ENCODE results near the gene ZNF519.
A peak's percentile ranks its signal among the peaks of the same experiment; 100 is the strongest.
"Not testable (repeated sequence)": the region's sequence is repeated elsewhere in the genome, so short reads cannot be mapped to it uniquely, and the experiment has no call there.

Gene ZNF519

GRCh38 chr18:14132271-14132700 lies at the start of gene ZNF519:
TSS of gene ZNF519 (minus strand) at chr18:14132435. CDS start at chr18:14132277, 158 bp downstream.
- DNase-seq: peak; percentile 84

- DNase-seq: no peak
Measured at GRCh38 chr18:14179306-14179705, 47.1 kb upstream of the ZNF519 start.

- DNase-seq: not testable (repeated sequence)
Measured at GRCh38 chr18:14178321-14179196, 46.3 kb upstream of the ZNF519 start.

- DNase-seq: not testable (repeated sequence)
Measured at GRCh38 chr18:14177540-14178320, 45.5 kb upstream of the ZNF519 start.

GRCh38 chr18:14175404-14175803 lies 43.2 kb upstream of the ZNF519 start:
- DNase-seq: not testable (repeated sequence)

GRCh38 chr18:14174706-14175085 lies 42.5 kb upstream of the ZNF519 start:
- no peak for DNase-seq

GRCh38 chr18:14174002-14174705 lies 41.9 kb upstream of the ZNF519 start:
- not testable (repeated sequence) for DNase-seq

GRCh38 chr18:14173116-14173951 lies 41.1 kb upstream of the ZNF519 start:
- DNase-seq: not testable (repeated sequence)

GRCh38 chr18:14172142-14173115 lies 40.2 kb upstream of the ZNF519 start:
- not testable (repeated sequence) for DNase-seq

GRCh38 chr18:14171301-14172141 lies 39.3 kb upstream of the ZNF519 start:
- DNase-seq: not testable (repeated sequence)

GRCh38 chr18:14170367-14171036 lies 38.3 kb upstream of the ZNF519 start:
- not testable (repeated sequence) for DNase-seq

GRCh38 chr18:14162915-14163314 lies 30.7 kb upstream of the ZNF519 start:
- DNase-seq: not testable (repeated sequence)

GRCh38 chr18:14151564-14152113 lies 19.4 kb upstream of the ZNF519 start:
- DNase-seq: not testable (repeated sequence)

- DNase-seq: not testable (repeated sequence)
Measured at GRCh38 chr18:14150766-14151165, 18.5 kb upstream of the ZNF519 start.

GRCh38 chr18:14149916-14150420 lies 17.7 kb upstream of the ZNF519 start:
- DNase-seq: not testable (repeated sequence)

GRCh38 chr18:14149121-14149850 lies 17.1 kb upstream of the ZNF519 start:
- not testable (repeated sequence) for DNase-seq

- DNase-seq: not testable (repeated sequence)
Measured at GRCh38 chr18:14147935-14148865, 16.0 kb upstream of the ZNF519 start.

Data from NCI-H510A treated with DMSO at 0.1 percent for 48 hours (cell line).